HG02623 (cell line): ENCODE measurements around the gene SRGAP2C.
A peak's percentile ranks its signal among the peaks of the same experiment; 100 is the strongest.
"Not testable (repeated sequence)": the region's sequence is repeated elsewhere in the genome, so short reads cannot be mapped to it uniquely, and the experiment has no call there.

Source experiments
- ATAC-seq: cut with Tn5 transposase; IDR thresholded peaks from one replicate; pipeline ENCODE4 v1.9.1; 2021; ENCODE audit warnings: moderate library complexity; ENCODE audit not compliant: unreplicated experiment

Gene SRGAP2C

GRCh38 chr1:121185140-121185708, 449 bp downstream of the SRGAP2C start:
- ATAC-seq, result not testable (repeated sequence)

GRCh38 chr1:121186191-121186590, 1.4 kb downstream of the SRGAP2C start:
- ATAC-seq, result not testable (repeated sequence)

- ATAC-seq, result not testable (repeated sequence)
Observed at GRCh38 chr1:121187914-121188313, 3.1 kb downstream of the SRGAP2C start.

- ATAC-seq, result not testable (repeated sequence)
Observed at GRCh38 chr1:121192512-121192911, 7.7 kb downstream of the SRGAP2C start.

GRCh38 chr1:121197095-121197882, 12.5 kb downstream of the SRGAP2C start:
- not testable (repeated sequence) for ATAC-seq

- ATAC-seq, result not testable (repeated sequence)
Observed at GRCh38 chr1:121199763-121200162, 15.0 kb downstream of the SRGAP2C start.

GRCh38 chr1:121200232-121200631, 15.5 kb downstream of the SRGAP2C start:
- ATAC-seq, result not testable (repeated sequence)

GRCh38 chr1:121200985-121201981, 16.5 kb downstream of the SRGAP2C start:
- not testable (repeated sequence) for ATAC-seq

GRCh38 chr1:121202986-121203385, 18.2 kb downstream of the SRGAP2C start:
- ATAC-seq, result not testable (repeated sequence)

GRCh38 chr1:121205786-121206711, 21.3 kb downstream of the SRGAP2C start:
- not testable (repeated sequence) for ATAC-seq

GRCh38 chr1:121207328-121207727, 22.6 kb downstream of the SRGAP2C start:
- not testable (repeated sequence) for ATAC-seq

- not testable (repeated sequence) for ATAC-seq
Observed at GRCh38 chr1:121208375-121208774, 23.6 kb downstream of the SRGAP2C start.

GRCh38 chr1:121210778-121211177, 26.0 kb downstream of the SRGAP2C start:
- not testable (repeated sequence) for ATAC-seq

GRCh38 chr1:121213491-121213890, 28.7 kb downstream of the SRGAP2C start:
- not testable (repeated sequence) for ATAC-seq

- ATAC-seq, result not testable (repeated sequence)
Observed at GRCh38 chr1:121214544-121215156, 29.9 kb downstream of the SRGAP2C start.

- ATAC-seq, result not testable (repeated sequence)
Observed at GRCh38 chr1:121215699-121216417, 31.1 kb downstream of the SRGAP2C start.

- not testable (repeated sequence) for ATAC-seq
Observed at GRCh38 chr1:121216676-121217075, 31.9 kb downstream of the SRGAP2C start.

GRCh38 chr1:121221770-121222169, 37.0 kb downstream of the SRGAP2C start:
- peak; percentile 45 for ATAC-seq

- peak; percentile 97 for ATAC-seq
Observed at GRCh38 chr1:121224714-121225113, 39.9 kb downstream of the SRGAP2C start.
